ENCODE measurements around the gene CFAP54. TPM values are rescaled to one million over a fixed set of nuclear protein-coding genes. Genes with fewer than 3 reads are reported as not detected.
A peak's percentile ranks its signal among the peaks of the same experiment; 100 is the strongest.

Gene CFAP54, protein sequence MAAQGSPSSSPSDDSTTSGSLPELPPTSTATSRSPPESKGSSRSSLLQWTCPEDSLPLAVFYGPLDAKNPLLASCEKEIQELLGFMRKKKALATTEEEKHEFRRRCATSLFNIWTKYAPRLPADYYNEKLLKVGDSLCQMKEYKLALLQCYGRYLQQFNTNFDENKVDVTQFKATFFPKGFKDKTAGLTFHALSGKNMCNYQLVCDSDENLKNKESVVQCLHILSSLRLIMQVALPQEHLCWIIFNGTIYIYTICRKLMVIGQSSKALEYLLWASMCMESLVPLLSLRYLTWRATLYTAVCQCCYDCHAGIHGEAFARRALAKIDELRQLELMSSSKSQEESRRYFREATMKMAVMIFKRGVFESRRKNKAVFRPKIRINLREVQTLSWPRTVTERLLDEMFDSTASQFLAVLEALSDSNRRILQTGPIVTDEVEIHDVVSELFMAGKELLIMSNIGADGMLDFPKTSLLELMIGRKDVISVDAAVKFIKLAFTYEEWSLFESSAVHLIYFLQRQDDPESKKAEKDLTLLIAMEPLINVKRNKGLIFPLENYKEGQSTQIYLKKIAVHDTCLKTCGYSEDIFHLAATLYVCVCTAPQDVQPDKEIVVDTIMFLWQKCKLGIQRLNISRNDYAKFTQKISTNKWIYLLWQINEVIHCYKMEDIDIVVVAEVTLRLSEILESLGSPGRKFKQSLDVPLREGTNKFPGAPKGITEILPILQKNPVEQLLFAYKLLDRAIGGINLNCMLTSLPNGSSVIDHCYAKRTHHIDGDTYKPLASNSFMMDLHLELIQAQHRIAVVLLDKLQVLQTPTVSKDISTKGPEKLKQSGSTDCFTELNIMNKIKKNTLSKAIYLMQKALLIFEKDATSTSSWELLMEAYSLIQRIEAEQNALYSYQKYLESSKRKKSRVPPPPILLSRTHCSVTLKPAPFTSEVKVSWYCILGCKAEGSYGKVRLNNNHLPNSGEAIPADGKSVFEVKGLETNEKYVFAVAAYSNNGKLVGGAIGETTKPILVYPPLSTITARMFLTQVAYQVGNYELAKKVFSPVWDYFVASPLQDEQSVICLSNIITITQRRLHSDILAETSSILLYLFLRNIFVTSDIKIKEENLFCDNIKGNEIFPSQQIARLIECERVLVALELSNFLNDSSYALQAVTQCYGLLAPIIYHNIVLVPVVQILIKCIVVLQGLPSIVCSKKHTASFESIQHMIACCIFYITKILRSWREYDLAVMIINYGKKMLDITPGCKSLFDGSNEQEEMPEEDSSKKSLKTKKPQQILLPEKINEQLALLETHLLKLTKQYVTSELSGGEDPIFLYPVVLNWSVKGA (N-terminal part only)
- total RNA-seq (ENCODE audit: unreplicated experiment): 0.15 TPM
- long read RNA-seq: 0 reads

DNA sequence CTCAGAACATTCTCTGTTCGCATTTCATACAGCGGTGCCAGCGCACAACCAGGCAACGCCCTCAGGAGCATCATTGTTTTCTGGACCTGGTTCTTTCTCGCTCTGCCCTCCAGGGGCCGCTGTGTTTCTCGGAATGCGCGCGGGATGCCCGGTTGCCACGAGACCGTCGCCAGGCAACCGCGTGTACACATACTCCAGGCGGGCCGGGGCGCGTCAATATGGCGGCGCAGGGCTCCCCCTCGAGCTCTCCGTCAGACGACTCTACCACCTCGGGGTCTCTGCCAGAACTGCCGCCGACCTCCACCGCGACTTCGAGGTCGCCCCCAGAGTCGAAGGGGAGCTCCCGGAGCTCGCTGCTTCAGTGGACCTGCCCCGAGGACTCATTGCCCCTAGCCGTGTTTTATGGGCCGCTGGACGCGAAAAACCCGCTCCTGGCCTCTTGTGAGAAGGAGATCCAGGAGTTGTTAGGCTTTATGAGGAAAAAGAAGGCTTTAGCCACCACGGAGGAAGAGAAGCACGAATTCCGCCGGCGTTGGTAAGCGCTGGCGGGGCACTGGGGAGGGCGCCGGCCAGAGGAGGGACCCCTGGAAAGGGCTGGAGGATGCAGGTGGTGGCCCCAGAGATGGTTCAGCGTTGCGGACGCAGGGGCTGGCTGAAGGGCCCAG is at the start of gene CFAP54:
CFAP54 (plus strand) TSS at position 186 of the 665 bp plus-strand sequence; CDS start at position 219, 33 bp downstream.
- Mint-ChIP-seq H3K9me3 (ENCODE audit: unreplicated experiment) (peaks cover 3% of the 10 kb centered on the region), H3K27ac (ENCODE audit: unreplicated experiment) (peak within 1 kb of the TSS; percentile 23), H3K4me3 (ENCODE audit: unreplicated experiment) (peak within 1 kb of the TSS; percentile 93), H3K4me1 (ENCODE audit: low read depth, unreplicated experiment) (no peaks in the 10 kb centered on the region), H3K36me3 (ENCODE audit: unreplicated experiment) (no peaks in the 10 kb centered on the region), H3K27me3 (ENCODE audit: unreplicated experiment) (no peaks in the 10 kb centered on the region)
- DNase-seq: peak; percentile 94
- TF ChIP-seq CTCF (IDR thresholded peaks at IDR 0.05; ENCODE audit: partially characterized antibody, unreplicated experiment): peak; percentile 85

- H3K4me3 Mint-ChIP-seq (ENCODE audit: unreplicated experiment): no peak overlapping the region
- no peaks in the 10 kb centered on the region for H3K9me3 Mint-ChIP-seq (ENCODE audit: unreplicated experiment)
- H3K27ac Mint-ChIP-seq (ENCODE audit: unreplicated experiment): no peak overlapping the region
- peaks cover 1% of the 10 kb centered on the region for H3K4me1 Mint-ChIP-seq (ENCODE audit: low read depth, unreplicated experiment)
- no peak for TF ChIP-seq CTCF (IDR thresholded peaks at IDR 0.05; ENCODE audit: partially characterized antibody, unreplicated experiment)
- peaks cover 2% of the 10 kb centered on the region for H3K27me3 Mint-ChIP-seq (ENCODE audit: unreplicated experiment)
- DNase-seq: no peak
- H3K36me3 Mint-ChIP-seq (ENCODE audit: unreplicated experiment): no peaks in the 10 kb centered on the region
Observed at GRCh38 chr12:96441816-96442215, 47.6 kb upstream of the CFAP54 start.

GRCh38 chr12:96442906-96443305 is 46.5 kb upstream of the CFAP54 start:
- H3K4me1 Mint-ChIP-seq (ENCODE audit: low read depth, unreplicated experiment): peaks cover 1% of the 10 kb centered on the region
- H3K9me3 Mint-ChIP-seq (ENCODE audit: unreplicated experiment): no peaks in the 10 kb centered on the region
- H3K27ac Mint-ChIP-seq (ENCODE audit: unreplicated experiment): no peak overlapping the region
- DNase-seq: no peak
- peaks cover 2% of the 10 kb centered on the region for H3K27me3 Mint-ChIP-seq (ENCODE audit: unreplicated experiment)
- H3K4me3 Mint-ChIP-seq (ENCODE audit: unreplicated experiment): no peak overlapping the region
- no peak for TF ChIP-seq CTCF (IDR thresholded peaks at IDR 0.05; ENCODE audit: partially characterized antibody, unreplicated experiment)
- H3K36me3 Mint-ChIP-seq (ENCODE audit: unreplicated experiment): no peaks in the 10 kb centered on the region

- H3K36me3 Mint-ChIP-seq (ENCODE audit: unreplicated experiment): no peaks in the 10 kb centered on the region
- H3K9me3 Mint-ChIP-seq (ENCODE audit: unreplicated experiment): no peaks in the 10 kb centered on the region
- no peak for DNase-seq
- peaks cover 1% of the 10 kb centered on the region for H3K4me1 Mint-ChIP-seq (ENCODE audit: low read depth, unreplicated experiment)
- no peak for TF ChIP-seq CTCF (IDR thresholded peaks at IDR 0.05; ENCODE audit: partially characterized antibody, unreplicated experiment)
- no peak overlapping the region for H3K4me3 Mint-ChIP-seq (ENCODE audit: unreplicated experiment)
- peaks cover 2% of the 10 kb centered on the region for H3K27me3 Mint-ChIP-seq (ENCODE audit: unreplicated experiment)
- H3K27ac Mint-ChIP-seq (ENCODE audit: unreplicated experiment): no peak overlapping the region
Observed at GRCh38 chr12:96444399-96444798, 45.0 kb upstream of the CFAP54 start.

All from glutamatergic neuron (in vitro differentiated cells).